Neural crest cell (in vitro differentiated cells): Measurements from ENCODE around the gene SHROOM3. TPM values are rescaled to one million over a fixed set of nuclear protein-coding genes. Genes with fewer than 3 reads are reported as not detected.

Source experiments
- DNase-seq: peaks from one replicate; pipeline ENCODE4 v3.0.0; 2021; ENCODE audit warnings: low read depth, mixed read lengths, low spot score
- H3K27ac Mint-ChIP-seq: one replicate; pipeline ENCODE4 v1.8.0; 2021; ENCODE audit warnings: mild to moderate bottlenecking, mixed read lengths; ENCODE audit not compliant: unreplicated experiment
- H3K27me3 Mint-ChIP-seq: 2 replicates; pipeline ENCODE4 v1.8.0; 2021; ENCODE audit warnings: low read depth, mild to moderate bottlenecking, mixed read lengths
- H3K36me3 Mint-ChIP-seq: 2 replicates; pipeline ENCODE4 v1.8.0; 2021; ENCODE audit warnings: low read depth, mild to moderate bottlenecking, mixed read lengths
- H3K4me1 Mint-ChIP-seq: 2 replicates; pipeline ENCODE4 v1.8.0; 2021; ENCODE audit warnings: mixed read lengths
- H3K4me3 Mint-ChIP-seq: one replicate; pipeline ENCODE4 v1.8.0; 2021; ENCODE audit warnings: mild to moderate bottlenecking, mixed read lengths
- H3K9me3 Mint-ChIP-seq: 2 replicates; pipeline ENCODE4 v1.8.0; 2021; ENCODE audit warnings: mixed read lengths
- total RNA-seq: library from RNA; stranded (reverse); gene quantifications from 2 replicates; pipeline ENCODE4 v1.2.1, GENCODE V29; 2021
- TF ChIP-seq, protein P1 (sequence below): fragments of 200-600 bp; sonication (generic); conservative IDR thresholded peaks from 2 replicates; pipeline ENCODE4 v1.5.0; 2021; ENCODE audit warnings: antibody characterized with exemption, mild to moderate bottlenecking

The SHROOM3 gene
- total RNA-seq, 1 donor from 2014 or later = 40.1 TPM

DNA sequence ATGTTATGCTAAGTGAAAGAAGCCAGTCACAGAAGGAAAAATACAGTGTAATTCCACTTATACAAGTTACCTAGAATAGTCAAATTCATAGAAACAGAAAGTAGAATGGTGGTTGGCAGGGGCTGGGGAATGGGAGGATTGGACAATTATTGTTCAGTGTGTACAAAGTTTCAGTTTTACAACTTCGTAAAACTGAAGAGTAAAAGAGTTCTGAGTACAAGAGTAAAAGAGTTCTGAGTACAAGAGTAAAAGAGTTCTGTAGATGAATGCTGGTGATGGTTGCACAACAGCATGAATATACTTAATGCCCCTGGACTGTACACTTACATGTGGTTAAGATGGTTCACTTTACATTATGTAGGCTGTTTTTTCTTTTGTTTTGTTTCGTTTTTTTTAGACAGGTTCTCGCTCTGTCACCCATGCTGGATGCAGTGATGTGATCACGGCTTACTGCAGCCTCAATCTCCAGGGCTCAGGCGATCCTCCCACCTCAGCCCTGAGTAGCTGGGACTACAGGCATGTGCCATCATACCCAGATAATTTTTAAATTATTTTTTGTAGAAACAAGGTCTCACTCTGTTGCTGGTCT lies 232.0 kb downstream of the SHROOM3 start:
- no peaks in the 10 kb centered on the region for H3K4me1 Mint-ChIP-seq
- H3K27me3 Mint-ChIP-seq = no peaks in the 10 kb centered on the region
- no peak overlapping the region for H3K27ac Mint-ChIP-seq
- no peak for DNase-seq
- TF ChIP-seq, protein P1, sequence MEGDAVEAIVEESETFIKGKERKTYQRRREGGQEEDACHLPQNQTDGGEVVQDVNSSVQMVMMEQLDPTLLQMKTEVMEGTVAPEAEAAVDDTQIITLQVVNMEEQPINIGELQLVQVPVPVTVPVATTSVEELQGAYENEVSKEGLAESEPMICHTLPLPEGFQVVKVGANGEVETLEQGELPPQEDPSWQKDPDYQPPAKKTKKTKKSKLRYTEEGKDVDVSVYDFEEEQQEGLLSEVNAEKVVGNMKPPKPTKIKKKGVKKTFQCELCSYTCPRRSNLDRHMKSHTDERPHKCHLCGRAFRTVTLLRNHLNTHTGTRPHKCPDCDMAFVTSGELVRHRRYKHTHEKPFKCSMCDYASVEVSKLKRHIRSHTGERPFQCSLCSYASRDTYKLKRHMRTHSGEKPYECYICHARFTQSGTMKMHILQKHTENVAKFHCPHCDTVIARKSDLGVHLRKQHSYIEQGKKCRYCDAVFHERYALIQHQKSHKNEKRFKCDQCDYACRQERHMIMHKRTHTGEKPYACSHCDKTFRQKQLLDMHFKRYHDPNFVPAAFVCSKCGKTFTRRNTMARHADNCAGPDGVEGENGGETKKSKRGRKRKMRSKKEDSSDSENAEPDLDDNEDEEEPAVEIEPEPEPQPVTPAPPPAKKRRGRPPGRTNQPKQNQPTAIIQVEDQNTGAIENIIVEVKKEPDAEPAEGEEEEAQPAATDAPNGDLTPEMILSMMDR = no peak
- no peak overlapping the region for H3K4me3 Mint-ChIP-seq
- H3K36me3 Mint-ChIP-seq = no peaks in the 10 kb centered on the region
- no peaks in the 10 kb centered on the region for H3K9me3 Mint-ChIP-seq

DNA sequence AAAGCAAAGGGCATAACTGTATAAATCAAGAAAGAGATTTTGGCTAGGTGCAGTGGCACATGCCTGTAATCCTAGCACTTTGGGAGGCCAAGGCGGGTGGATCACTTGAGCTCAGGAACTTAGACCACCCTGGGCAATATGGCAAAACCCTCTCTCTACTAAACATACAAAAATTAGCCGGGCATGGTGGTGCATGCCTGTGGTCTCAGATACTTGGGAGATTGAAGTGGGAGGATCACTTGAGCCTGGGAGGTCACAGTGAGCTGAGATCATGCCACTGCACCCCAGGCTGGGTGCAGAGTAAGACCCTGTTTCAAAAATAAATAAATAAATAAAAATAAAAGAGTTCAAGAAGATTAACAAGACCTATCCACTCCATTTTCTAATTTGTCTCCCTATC lies 235.6 kb downstream of the SHROOM3 start:
- no peak for DNase-seq
- Mint-ChIP-seq H3K27ac (no peak overlapping the region), H3K9me3 (no peaks in the 10 kb centered on the region), H3K4me3 (no peak overlapping the region), H3K27me3 (no peaks in the 10 kb centered on the region), H3K36me3 (peaks cover 4% of the 10 kb centered on the region), H3K4me1 (no peaks in the 10 kb centered on the region)
- TF ChIP-seq, protein P1 = no peak

DNA sequence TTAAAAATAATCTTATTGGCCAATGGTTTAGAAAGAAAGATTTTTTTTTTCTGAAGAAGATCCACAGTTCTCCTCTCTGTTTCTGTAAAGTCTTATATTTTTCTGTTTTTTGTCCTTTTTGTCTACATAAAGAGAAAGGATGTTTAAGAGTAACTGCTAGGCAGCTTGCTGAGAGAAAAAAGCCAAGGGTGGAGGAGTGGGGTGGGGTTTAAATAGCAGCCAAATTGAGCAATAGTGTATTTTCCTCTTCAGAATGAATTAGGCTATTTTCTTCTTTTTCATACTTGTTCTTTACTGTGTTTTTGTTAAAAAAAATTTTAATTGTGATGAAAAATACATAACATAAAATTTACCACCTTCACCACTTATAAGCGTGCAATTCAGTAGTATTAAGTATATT lies 238.3 kb downstream of the SHROOM3 start:
- H3K27me3 Mint-ChIP-seq = no peaks in the 10 kb centered on the region
- peaks cover 11% of the 10 kb centered on the region for H3K36me3 Mint-ChIP-seq

DNA sequence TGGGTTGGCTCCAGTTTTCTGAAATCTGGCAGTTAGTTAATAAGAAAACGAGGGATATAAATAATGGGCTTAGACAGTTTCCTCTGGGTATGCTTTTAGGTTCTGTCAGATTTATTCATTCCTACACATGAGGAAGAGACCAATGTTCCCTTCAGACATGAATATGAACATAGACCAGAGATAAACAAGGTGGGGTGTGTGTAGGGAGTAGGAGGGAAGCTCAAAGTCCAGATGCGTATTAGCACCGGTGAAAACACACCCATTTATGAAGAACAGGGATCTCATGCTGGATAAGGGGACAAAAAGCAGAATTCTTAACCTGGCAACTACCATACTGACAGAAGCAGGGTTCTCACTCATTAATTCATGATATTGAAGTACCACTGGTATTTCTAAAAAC lies 240.0 kb downstream of the SHROOM3 start:
- H3K4me3 Mint-ChIP-seq = no peak overlapping the region
- DNase-seq = no peak
- no peak overlapping the region for H3K27ac Mint-ChIP-seq
- H3K9me3 Mint-ChIP-seq = peaks cover 2% of the 10 kb centered on the region
- TF ChIP-seq, protein P1 = no peak
- H3K4me1 Mint-ChIP-seq = peaks cover 7% of the 10 kb centered on the region
- no peaks in the 10 kb centered on the region for H3K27me3 Mint-ChIP-seq
- peaks cover 14% of the 10 kb centered on the region for H3K36me3 Mint-ChIP-seq

More for the DNA sequence above, 238.3 kb downstream of the SHROOM3 start:
- TF ChIP-seq, protein P1 = no peak
- peaks cover 2% of the 10 kb centered on the region for H3K9me3 Mint-ChIP-seq
- H3K4me1 Mint-ChIP-seq = peaks cover 4% of the 10 kb centered on the region
- no peak for DNase-seq
- no peak overlapping the region for H3K27ac Mint-ChIP-seq
- H3K4me3 Mint-ChIP-seq = no peak overlapping the region

DNA sequence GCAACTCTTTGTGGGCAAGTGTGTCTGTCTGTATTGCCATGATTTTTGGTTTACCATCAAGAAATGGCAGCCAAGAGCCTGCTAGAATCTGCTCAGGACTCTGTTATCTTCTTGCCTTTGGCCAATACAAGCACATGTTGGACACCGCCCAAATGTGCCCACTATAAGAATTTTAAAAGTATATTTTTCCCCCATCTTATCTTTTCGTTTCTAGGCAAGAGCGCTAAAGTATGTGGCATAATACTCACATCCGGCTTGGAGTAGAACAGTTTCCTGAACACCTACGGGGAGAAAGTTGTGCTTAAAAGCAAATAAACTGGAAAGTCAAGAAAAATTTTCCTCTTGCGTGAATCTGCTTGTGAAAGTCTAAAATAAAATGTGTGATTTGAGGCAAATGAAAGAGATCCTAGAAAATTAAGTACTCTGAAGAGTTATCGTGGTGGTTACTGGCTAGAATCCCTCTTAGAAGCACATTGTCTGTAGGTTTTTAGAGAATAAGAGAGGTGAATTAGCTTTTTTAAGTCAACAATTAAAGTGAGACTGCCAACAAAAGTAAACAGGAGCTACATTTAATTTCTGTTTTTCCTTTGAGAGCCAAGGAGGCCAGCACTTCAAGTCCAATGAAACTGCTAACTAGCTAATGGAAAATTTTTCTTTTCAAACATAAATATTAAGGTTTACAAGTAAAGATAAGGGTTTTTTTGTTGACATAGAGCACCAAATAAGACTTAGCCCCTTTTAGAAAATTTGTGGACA lies 242.7 kb downstream of the SHROOM3 start:
- peaks cover 14% of the 10 kb centered on the region for H3K36me3 Mint-ChIP-seq
- no peak overlapping the region for H3K27ac Mint-ChIP-seq
- no peak for DNase-seq
- H3K9me3 Mint-ChIP-seq = peaks cover 2% of the 10 kb centered on the region
- TF ChIP-seq, protein P1 = no peak
- peaks cover 19% of the 10 kb centered on the region for H3K4me1 Mint-ChIP-seq
- H3K4me3 Mint-ChIP-seq = no peak overlapping the region
- H3K27me3 Mint-ChIP-seq = no peaks in the 10 kb centered on the region
